GM10266 (cell line): Measurements from ENCODE around the gene PCDHA1.
A peak's percentile ranks its signal among the peaks of the same experiment; 100 is the strongest.

Source experiments
- DNase-seq: peaks from one replicate; pipeline ENCODE4 v3.0.0; 2012; ENCODE audit errors: extremely low spot score
- TF ChIP-seq, protein P1 (sequence below): IDR thresholded peaks from 2 replicates; pipeline ENCODE4 v1.5.1; 2012; ENCODE audit warnings: mild to moderate bottlenecking, low read depth; ENCODE audit not compliant: control insufficient read depth, insufficient read depth; ENCODE audit errors: missing control alignments

PCDHA1 gene

DNA sequence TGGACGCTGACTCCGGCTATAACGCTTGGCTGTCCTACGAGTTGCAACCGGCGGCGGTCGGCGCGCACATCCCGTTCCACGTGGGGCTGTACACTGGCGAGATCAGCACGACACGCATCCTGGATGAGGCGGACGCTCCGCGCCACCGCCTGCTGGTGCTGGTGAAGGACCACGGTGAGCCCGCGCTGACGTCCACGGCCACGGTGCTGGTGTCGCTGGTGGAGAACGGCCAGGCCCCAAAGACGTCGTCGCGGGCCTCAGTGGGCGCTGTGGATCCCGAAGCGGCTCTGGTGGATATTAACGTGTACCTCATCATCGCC is 91.3 kb downstream of the PCDHA1 start:
- DNase-seq: no peak
- TF ChIP-seq, protein P1, sequence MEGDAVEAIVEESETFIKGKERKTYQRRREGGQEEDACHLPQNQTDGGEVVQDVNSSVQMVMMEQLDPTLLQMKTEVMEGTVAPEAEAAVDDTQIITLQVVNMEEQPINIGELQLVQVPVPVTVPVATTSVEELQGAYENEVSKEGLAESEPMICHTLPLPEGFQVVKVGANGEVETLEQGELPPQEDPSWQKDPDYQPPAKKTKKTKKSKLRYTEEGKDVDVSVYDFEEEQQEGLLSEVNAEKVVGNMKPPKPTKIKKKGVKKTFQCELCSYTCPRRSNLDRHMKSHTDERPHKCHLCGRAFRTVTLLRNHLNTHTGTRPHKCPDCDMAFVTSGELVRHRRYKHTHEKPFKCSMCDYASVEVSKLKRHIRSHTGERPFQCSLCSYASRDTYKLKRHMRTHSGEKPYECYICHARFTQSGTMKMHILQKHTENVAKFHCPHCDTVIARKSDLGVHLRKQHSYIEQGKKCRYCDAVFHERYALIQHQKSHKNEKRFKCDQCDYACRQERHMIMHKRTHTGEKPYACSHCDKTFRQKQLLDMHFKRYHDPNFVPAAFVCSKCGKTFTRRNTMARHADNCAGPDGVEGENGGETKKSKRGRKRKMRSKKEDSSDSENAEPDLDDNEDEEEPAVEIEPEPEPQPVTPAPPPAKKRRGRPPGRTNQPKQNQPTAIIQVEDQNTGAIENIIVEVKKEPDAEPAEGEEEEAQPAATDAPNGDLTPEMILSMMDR: no peak

DNA sequence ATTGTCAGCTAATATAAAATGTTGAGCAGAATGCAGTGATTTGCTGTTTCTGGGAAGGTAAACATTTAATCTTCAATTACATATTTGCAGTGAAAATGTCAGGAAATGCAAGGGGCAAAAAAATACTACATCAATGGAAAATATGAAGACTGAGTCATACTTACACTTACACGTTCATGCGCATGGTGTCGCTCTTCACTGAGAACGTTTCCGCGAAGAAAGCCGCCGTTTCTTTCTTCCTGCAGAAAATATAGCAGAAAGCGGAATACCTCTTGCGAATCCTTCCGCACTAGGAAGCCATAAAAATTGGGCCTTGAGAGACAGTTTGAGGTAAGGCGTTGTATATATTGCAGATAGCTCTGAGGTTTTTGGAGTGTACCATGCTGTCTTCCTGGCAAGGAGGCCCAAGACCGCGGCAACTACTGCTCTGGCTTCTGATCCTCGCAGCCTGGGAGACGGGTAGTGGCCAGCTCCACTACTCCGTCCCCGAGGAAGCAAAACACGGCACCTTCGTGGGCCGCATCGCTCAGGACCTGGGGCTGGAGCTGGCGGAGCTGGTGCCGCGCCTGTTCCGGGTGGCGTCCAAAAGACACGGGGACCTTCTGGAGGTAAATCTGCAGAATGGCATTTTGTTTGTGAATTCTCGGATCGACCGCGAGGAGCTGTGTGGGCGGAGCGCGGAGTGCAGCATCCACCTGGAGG is 96.1 kb downstream of the PCDHA1 start, which contains the start of gene PCDHA13:
Gene PCDHA13 (plus strand): TSS at position 236 of the 702 bp plus-strand sequence. CDS start 145 bp downstream, at position 381.
- DNase-seq: peak; percentile 5

DNA sequence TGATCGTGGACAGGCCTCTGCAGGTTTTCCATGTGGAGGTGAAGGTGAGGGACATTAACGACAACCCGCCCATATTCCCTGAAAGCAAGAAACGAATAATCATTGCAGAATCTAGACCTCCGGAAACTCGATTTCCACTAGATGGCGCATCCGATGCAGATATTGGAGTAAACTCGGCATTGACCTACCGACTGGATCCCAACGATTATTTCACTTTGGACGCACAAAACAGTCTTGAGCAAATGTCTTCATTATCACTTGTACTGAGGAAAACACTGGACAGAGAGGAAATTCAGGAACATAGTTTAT is 96.6 kb downstream of the PCDHA1 start:
- no peak for DNase-seq
- TF ChIP-seq, protein P1: no peak

More for the DNA sequence above, 96.1 kb downstream of the PCDHA1 start, which contains the start of gene PCDHA13:
- TF ChIP-seq, protein P1: no peak

DNA sequence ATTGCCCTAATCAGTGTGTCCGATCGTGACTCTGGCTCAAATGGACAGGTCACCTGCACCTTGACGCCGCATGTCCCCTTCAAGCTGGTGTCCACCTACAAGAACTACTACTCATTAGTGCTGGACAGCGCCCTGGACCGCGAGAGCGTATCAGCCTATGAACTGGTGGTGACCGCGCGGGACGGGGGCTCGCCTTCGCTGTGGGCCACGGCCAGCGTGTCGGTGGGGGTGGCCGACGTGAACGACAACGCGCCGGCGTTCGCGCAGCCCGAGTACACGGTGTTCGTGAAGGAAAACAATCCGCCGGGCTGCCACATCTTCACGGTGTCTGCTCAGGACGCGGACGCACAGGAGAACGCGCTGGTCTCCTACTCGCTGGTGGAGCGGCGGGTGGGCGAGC is 97.4 kb downstream of the PCDHA1 start:
- TF ChIP-seq, protein P1: no peak

DNA sequence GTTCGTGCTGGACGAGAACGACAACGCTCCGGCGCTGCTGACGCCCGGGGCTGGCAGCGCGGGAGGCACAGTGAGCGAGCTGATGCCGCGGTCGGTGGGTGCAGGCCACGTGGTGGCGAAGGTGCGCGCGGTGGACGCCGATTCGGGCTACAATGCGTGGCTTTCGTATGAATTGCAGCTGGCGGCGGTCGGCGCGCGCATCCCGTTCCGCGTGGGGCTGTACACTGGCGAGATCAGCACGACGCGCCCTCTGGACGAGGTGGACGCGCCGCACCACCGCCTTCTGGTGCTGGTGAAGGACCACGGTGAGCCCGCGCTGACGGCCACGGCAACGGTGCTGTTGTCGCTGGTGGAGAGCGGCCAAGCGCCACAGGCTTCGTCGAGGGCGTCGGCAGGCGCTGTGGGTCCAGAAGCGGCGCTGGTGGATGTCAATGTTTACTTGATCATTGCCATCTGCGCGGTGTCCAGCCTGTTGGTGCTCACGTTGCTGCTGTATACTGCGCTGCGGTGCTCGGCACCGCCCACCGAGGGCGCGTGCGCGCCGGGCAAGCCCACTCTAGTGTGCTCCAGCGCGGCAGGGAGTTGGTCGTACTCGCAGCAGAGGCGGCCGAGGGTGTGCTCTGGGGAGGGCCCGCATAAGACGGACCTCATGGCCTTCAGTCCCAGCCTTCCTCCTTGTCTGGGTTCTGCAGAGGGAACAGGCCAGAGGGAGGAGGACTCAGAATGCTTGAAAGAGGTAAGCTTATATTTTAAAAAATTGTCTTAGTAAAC is 98.2 kb downstream of the PCDHA1 start:
- peak; percentile 15 for DNase-seq
- TF ChIP-seq, protein P1: no peak

More for the DNA sequence above, 97.4 kb downstream of the PCDHA1 start:
- no peak for DNase-seq

DNA sequence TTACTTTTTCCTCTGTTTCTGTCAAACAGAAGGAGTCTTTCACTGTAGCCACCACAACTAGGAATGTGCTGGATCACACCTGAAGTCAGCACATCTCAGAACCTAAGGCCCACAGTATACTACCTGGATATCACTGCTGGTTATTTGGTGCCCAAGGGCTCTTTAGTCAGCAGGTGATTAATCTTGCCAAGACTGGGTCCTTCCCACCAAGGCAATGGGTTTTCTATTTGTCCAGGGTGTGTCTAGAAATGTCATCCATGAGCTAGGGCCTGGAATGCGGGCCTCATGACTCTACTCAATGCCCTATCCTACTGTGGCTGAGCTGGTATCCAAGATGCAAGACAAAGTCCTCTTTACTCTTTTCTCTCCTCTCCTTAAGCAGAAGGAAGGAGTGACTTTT is 130.4 kb downstream of the PCDHA1 start:
- TF ChIP-seq, protein P1: no peak
- DNase-seq: no peak

DNA sequence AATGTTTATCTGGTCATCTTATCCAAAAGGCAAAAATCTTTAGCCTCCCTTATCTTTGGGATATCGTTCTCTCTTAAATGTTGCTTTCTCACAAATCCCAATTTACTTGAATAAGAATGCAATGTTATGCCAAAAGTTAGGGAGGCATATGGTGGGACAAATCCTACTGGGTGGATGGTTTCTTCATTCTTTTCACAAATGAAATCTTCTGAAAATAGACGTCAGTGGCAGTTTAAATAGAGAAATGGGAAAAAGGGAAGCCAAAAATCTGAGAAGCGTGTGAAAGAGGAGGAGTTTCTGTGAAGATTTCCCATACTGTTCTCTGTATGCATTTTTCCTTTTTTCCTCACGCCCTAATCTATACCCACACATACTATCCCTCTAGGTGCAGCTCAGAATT is 137.7 kb downstream of the PCDHA1 start:
- no peak for DNase-seq
- TF ChIP-seq, protein P1: no peak
